Cerebellar cortex (tissue), 1 donor: Measurements from ENCODE around the gene TRABD2B.

Source experiments
- DNase-seq: peaks from one replicate; pipeline ENCODE4 v3.0.0-alpha.2; 2015; ENCODE audit warnings: low spot score

The TRABD2B gene

GRCh38 chr1:47875831-47876586, 121.2 kb downstream of the TRABD2B start:
- DNase-seq: no peak

GRCh38 chr1:47875036-47875435, 122.1 kb downstream of the TRABD2B start:
- DNase-seq: no peak

GRCh38 chr1:47873337-47873736, 123.8 kb downstream of the TRABD2B start:
- DNase-seq: no peak

GRCh38 chr1:47872886-47873285, 124.3 kb downstream of the TRABD2B start:
- DNase-seq: no peak

- DNase-seq: no peak
Measured at GRCh38 chr1:47871799-47872353, 125.3 kb downstream of the TRABD2B start.

- DNase-seq: no peak
Measured at GRCh38 chr1:47870946-47871676, 126.1 kb downstream of the TRABD2B start.

GRCh38 chr1:47870480-47870879, 126.7 kb downstream of the TRABD2B start:
- DNase-seq: no peak

GRCh38 chr1:47868348-47868676, 128.9 kb downstream of the TRABD2B start:
- no peak for DNase-seq

GRCh38 chr1:47867438-47868347, 129.5 kb downstream of the TRABD2B start:
- no peak for DNase-seq

GRCh38 chr1:47866601-47867437, 130.4 kb downstream of the TRABD2B start:
- no peak for DNase-seq

GRCh38 chr1:47865881-47866535, 131.2 kb downstream of the TRABD2B start:
- DNase-seq: no peak

GRCh38 chr1:47859092-47859743, 138.0 kb downstream of the TRABD2B start:
- no peak for DNase-seq

- DNase-seq: no peak
Measured at GRCh38 chr1:47856996-47857395, 140.2 kb downstream of the TRABD2B start.

- no peak for DNase-seq
Measured at GRCh38 chr1:47855230-47855629, 142.0 kb downstream of the TRABD2B start.

- no peak for DNase-seq
Measured at GRCh38 chr1:47854552-47855144, 142.5 kb downstream of the TRABD2B start.

GRCh38 chr1:47853852-47854251, 143.3 kb downstream of the TRABD2B start:
- no peak for DNase-seq

- no peak for DNase-seq
Measured at GRCh38 chr1:47853059-47853458, 144.1 kb downstream of the TRABD2B start.

GRCh38 chr1:47852006-47852718, 145.0 kb downstream of the TRABD2B start:
- no peak for DNase-seq

GRCh38 chr1:47850451-47850850, 146.7 kb downstream of the TRABD2B start:
- DNase-seq: no peak
